GM19463 (cell line): ENCODE data around the gene MTMR1.

ENCODE experiments used
- ATAC-seq: cut with Tn5 transposase; IDR thresholded peaks from one replicate; pipeline ENCODE4 v1.9.1; 2021; ENCODE audit warnings: mild to moderate bottlenecking, moderate library complexity; ENCODE audit not compliant: unreplicated experiment

Gene MTMR1

DNA sequence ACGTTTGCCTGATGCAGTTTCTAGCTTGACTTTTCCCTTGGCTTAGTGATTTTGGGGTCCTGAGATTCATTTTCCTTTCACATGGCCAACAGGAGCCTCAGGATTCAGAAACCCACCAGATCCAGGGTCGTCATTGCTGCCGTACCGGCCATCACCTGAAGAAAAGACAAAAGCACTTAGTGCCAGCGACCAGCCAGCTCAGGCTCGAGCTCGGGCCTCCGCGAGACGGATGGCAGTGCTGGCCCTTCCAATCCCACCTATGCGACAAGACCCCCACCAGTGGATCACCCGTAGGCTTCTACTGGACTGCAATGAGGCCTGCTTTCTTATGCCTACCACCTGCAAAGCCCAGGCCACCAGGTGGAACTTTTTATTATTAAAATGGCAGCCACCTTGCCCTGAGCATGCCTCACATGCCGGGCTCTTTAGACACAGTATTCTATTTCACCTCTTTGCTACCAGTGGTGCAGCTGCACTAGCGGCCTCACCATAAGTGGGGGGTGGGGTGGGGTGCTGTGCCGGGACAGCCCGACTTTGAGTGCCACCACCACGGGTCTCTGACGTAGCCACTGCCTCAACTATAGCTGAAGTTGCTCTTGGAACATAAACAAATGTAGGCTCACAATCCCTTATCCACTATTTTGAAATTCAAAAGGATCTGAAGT, 84.3 kb downstream of the MTMR1 start:
- ATAC-seq, result no peak

DNA sequence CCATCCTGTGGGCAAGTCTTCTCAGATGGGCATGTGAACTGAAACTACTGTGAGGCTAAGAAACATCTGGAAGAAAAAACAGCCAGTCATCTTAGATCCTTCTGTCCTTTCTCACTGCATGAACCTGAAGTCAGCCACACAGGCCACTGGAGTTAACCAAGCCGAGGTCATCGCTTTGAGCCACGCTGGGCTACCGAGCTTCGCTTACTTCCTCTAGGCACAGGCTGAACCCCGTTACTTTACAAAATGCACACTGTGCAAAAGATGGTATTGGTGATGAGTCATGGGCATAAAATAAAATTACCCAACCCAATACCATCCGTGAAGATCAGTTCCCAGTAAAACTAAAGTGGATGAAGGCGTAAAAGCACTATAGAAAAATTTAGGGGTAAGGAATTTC, 86.2 kb downstream of the MTMR1 start:
- ATAC-seq, result no peak

DNA sequence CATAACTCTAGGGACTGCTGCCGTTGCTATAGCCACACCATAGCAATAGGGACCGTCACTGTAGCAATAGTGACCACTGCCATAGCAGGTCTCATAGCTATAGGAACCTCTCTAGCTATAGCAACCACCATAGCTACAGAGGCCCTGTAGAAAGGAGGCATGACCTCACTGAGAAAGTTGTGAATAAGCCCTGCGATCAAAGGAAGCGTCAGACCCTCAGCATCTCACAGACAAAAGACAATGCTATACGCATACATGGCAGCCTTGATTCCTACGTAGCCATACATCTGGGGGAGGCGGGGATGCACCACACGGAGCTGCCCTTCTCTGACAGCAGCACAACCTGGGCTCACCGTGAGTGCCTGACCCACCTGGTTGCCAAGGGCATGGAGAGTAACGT, 88.5 kb downstream of the MTMR1 start:
- no peak for ATAC-seq

DNA sequence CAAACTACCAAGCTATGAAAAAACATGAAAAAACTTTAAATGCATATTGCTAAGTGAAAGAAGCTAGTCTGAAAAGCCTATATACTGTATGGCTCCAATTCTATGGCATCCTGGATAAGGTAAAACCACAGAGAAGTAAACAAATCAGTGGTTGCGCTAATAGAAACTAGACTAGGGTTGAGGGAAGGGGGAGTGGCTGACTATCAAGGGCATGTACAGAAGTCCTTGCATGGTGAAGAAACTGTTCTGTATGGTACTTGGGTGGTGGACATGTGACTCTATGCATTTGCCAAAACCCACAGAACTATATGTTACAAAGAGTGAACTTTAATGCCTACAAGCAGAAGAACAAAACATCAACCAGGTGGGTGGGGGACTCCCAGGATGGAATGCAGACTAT, 96.8 kb downstream of the MTMR1 start:
- ATAC-seq, result no peak

DNA sequence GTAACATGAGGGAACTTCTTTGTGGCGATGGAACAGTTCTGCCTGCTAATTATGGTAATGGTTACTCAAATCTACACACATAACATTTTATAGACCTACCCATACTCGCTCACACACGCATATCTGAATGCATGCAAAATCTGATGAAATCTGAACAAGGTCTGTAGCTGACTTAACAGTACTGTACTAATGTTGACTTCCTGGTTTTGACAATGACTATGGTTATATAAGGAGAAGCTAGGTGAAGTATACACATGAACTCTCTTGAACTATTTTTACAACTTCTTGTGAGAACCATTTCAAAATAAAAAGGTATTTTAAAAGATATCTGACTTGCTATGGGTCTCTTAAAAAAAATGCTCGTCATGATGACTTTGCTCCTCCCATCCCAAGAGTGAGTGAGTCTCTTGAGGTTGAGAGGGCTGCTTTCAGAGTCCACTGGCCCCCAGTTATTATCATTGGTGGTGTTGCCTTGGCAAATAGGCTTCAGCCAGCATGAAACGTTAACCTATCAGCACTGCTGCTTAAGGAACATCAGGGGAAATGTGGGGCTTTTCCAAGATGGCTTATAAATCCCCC, 99.8 kb downstream of the MTMR1 start:
- no peak for ATAC-seq

DNA sequence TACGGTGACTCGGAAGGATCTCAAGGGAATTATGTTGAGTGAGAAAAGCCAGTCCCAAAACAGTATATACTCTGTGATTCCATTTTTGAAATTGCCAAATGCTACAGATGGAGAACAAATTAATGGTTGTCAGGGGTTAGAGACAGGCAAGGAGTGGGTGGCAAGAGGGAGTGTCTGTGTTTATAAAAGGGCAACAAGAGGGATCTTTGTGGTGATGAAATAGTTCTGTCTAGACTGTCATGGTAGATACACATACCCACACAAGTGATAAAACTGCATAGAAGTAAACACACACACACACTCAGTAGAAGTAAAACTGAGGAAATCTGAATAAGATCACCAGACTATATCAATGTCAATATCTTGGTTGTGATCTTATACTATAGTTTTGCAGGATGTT, 112.5 kb downstream of the MTMR1 start:
- no peak for ATAC-seq

DNA sequence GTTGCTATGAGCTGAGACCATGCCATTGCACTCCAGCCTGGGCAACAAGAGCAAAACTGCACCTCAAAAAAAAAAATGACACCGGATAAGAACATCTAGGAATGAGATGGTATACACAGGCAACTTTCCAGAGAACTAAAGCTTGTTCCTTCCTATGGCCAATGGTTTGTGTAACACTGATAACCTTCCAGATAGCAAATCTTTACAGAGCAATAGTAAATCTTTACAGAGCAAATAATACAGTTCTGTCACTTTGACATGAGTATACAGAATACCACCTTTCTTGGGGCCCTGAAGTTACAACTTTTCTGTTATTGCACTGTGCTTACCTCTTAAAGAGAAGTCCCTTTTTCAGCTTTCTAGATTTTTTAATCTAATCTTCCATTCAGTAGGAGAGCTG, 113.6 kb downstream of the MTMR1 start:
- ATAC-seq, result no peak

DNA sequence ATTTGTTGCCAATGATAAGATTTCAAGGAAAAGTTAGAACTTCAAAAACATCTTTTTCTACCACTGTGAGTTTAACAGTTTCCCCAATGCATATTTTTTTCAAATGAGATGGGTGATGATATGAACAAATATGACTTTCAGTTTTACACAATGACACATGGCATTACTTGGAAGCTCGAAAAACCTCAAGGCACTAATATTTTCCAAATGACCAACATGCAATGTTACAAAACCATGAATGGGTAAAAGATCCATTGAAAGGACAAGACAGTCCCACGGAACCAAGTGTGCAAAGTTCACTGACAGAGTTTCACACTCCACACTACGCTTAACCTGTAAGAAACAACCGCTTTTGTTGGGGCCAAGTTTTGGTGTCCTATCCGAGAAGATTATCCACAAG, 120.7 kb downstream of the MTMR1 start:
- ATAC-seq, result no peak
